ENCODE results near the gene CPVL. TPM values are rescaled to one million over a fixed set of nuclear protein-coding genes. Genes with fewer than 3 reads are reported as not detected.

The CPVL gene
- total and polyA plus RNA-seq, 2 of the 8 experiments (the other 6 are each of a cell fraction or from before 2014, with no cell fraction given): 40.0 to 55.0 TPM

- no peak overlapping the region for H3K56ac ChIP-seq (replicated peaks; ENCODE audit: insufficient read length, low read depth, low read length)
- peak overlapping the region; percentile 76; the same call in 1 of the 2 replicates for H2BK12ac ChIP-seq (ENCODE audit: low read depth, low read length)
- H3K4me2 ChIP-seq (ENCODE audit: insufficient read depth in 1 of 2, low read depth in 2 of 2, low read length in 2 of 2): peak overlapping the region; percentile 72 to 93
- H2AK5ac ChIP-seq (ENCODE audit: low read depth, low read length): no peak overlapping the region
- no peak overlapping the region; the same call in 1 of the 2 replicates for H2BK5ac ChIP-seq (ENCODE audit: low read depth, low read length)
- H3K27me3 ChIP-seq (replicated peaks in 1 of 4; ENCODE audit: control insufficient read depth in 3 of 4, extremely low read depth in 1 of 4, insufficient read depth in 3 of 4, low read length in 3 of 4): peaks cover 11 to 46% (median 38%) of the 10 kb centered on the region in 4 experiments
- no peak overlapping the region for H3K18ac ChIP-seq (ENCODE audit: extremely low read depth, low read length)
- H3K79me2 ChIP-seq (ENCODE audit: control insufficient read depth in 1 of 2, insufficient read depth in 2 of 2, low read length in 2 of 2): no peaks in the 10 kb centered on the region
- no peak overlapping the region for H2BK120ac ChIP-seq (replicated peaks; ENCODE audit: low read depth, low read length)
- WGBS, 2 experiments (ENCODE audit: extremely low coverage in 1 of 2, insufficient coverage in 1 of 2, insufficient read length in 1 of 2, insufficient replicate concordance in 2 of 2, low coverage in 1 of 2, low lambda C conversion rate in 2 of 2, missing lambda C conversion rate in 1 of 2): 30% methylated on average over 22 of the region's 22 CpGs; no CpG with 5 or more reads in 1 of the 2 experiments
- H2BK20ac ChIP-seq (ENCODE audit: low read length): peak overlapping the region; percentile 72; the same call in 1 of the 2 replicates
- peak overlapping the region; percentile 46 to 74 (median 62) for H3K4me3 ChIP-seq (ENCODE audit: extremely low read depth in 1 of 4, insufficient read depth in 2 of 4, low read depth in 3 of 4, low read length in 4 of 4)
- DNase-seq (ENCODE audit: low read depth in 1 of 2, low spot score in 2 of 2) (no peak), FAIRE-seq (peak; percentile 13)
- TF ChIP-seq NANOG (IDR thresholded peaks at IDR 0.05; ENCODE audit: insufficient read depth, low read depth, low read length, poor library complexity, severe bottlenecking): no peak
- no peak for TF ChIP-seq NRF1 (IDR thresholded peaks at IDR 0.05; ENCODE audit: low read depth, low read length)
- TF ChIP-seq JUN (IDR thresholded peaks at IDR 0.05; ENCODE audit: low read depth, low read length): no peak
- no peak for TF ChIP-seq SAP30 (IDR thresholded peaks at IDR 0.05; ENCODE audit: insufficient read depth, insufficient replicate concordance, low read length)
- TF ChIP-seq ASH2L (IDR thresholded peaks at IDR 0.05; ENCODE audit: low read length): no peak
- TF ChIP-seq CREB1 (IDR thresholded peaks at IDR 0.05): no peak
- TF ChIP-seq YY1 (IDR thresholded peaks at IDR 0.05; ENCODE audit: low read depth, low read length): no peak
- TF ChIP-seq KDM5A (IDR thresholded peaks at IDR 0.05; ENCODE audit: low read length): no peak
- TF ChIP-seq SP2 (IDR thresholded peaks at IDR 0.05; ENCODE audit: low read length): no peak
- TF ChIP-seq, protein P1, sequence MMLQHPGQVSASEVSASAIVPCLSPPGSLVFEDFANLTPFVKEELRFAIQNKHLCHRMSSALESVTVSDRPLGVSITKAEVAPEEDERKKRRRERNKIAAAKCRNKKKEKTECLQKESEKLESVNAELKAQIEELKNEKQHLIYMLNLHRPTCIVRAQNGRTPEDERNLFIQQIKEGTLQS (IDR thresholded peaks at IDR 0.05; ENCODE audit: insufficient read depth, low read depth, low read length): no peak
- no peak for TF ChIP-seq FOSL1 (IDR thresholded peaks at IDR 0.05; ENCODE audit: insufficient read depth, low read depth, low read length)
- no peak for TF ChIP-seq EZH2 (IDR thresholded peaks at IDR 0.05; ENCODE audit: low read depth, low read length, severe bottlenecking)
- no peak for TF ChIP-seq SIX5 (IDR thresholded peaks at IDR 0.05; ENCODE audit: low read depth, low read length)
- no peaks in the 10 kb centered on the region for H3K36me3 ChIP-seq (ENCODE audit: control insufficient read depth in 2 of 4, insufficient read depth in 4 of 4, low read length in 3 of 4)
- 0 out of 2 replicates have a peak overlapping the region, but pooled peaks have one; percentile 61 for H2BK15ac ChIP-seq (ENCODE audit: low read length)
- H4K5ac ChIP-seq (ENCODE audit: insufficient read length, low read depth, low read length): no peak overlapping the region
- ChIA-PET POLR2A (ENCODE audit: partially characterized antibody) (interaction anchor here (1.4 to 3.0 kb wide), 5 partner anchors 21 to 147 kb away, joined by 3 to 9 read pairs (median 4); no protein-coding TSS in a partner anchor), CTCF (ENCODE audit: partially characterized antibody) (interaction anchor here (1.7 to 34.2 kb wide), 14 partner anchors 12 to 391 kb away, joined by 6 to 576 read pairs (median 42); no protein-coding TSS in a partner anchor)
- no peaks in the 10 kb centered on the region for H3K9me3 ChIP-seq (ENCODE audit: insufficient read depth in 2 of 2, low read depth in 1 of 2, low read length in 1 of 2)
- H3K27ac ChIP-seq (ENCODE audit: low read depth, low read length): no peak overlapping the region
- H4K20me1 ChIP-seq (replicated peaks in 1 of 2; ENCODE audit: control insufficient read depth in 1 of 2, insufficient read depth in 2 of 2, low read length in 2 of 2): peaks cover 0 to 3% of the 10 kb centered on the region in 2 experiments
- no peak overlapping the region for H2AFZ ChIP-seq (ENCODE audit: low read length)
- H3K9ac ChIP-seq (replicated peaks in 1 of 4; ENCODE audit: extremely low read depth in 1 of 4, low read depth in 3 of 4, low read length in 3 of 4): no peak overlapping the region; a peak in 1 of 7 replicates
- H3K79me1 ChIP-seq (ENCODE audit: low read depth, low read length): no peaks in the 10 kb centered on the region
- H4K91ac ChIP-seq (replicated peaks; ENCODE audit: insufficient read length, low read length): peak overlapping the region; percentile 64
- peaks cover 27% of the 10 kb centered on the region for H3K23me2 ChIP-seq (ENCODE audit: low read depth, low read length)
- peak overlapping the region; percentile 64 for H4K8ac ChIP-seq (ENCODE audit: extremely low read depth, insufficient read depth, low read length)
- no peak overlapping the region for H3K4ac ChIP-seq (replicated peaks; ENCODE audit: insufficient read length, low read depth, low read length)
- peaks cover 3 to 21% (median 16%) of the 10 kb centered on the region in 4 experiments for H3K4me1 ChIP-seq (replicated peaks in 1 of 4; ENCODE audit: control insufficient read depth in 3 of 4, insufficient read depth in 4 of 4, low read length in 3 of 4)
- no peak overlapping the region for H3K14ac ChIP-seq (ENCODE audit: insufficient read length)
- no peak overlapping the region for H3K23ac ChIP-seq (ENCODE audit: insufficient read length)
Measured at GRCh38 chr7:28955356-28955717, 191.0 kb downstream of the CPVL start.

All from H1 (cell line).